ENCODE data around the gene TET2.
"Not testable (repeated sequence)": the region's sequence is repeated elsewhere in the genome, so short reads cannot be mapped to it uniquely, and the experiment has no call there.

TET2 gene

DNA sequence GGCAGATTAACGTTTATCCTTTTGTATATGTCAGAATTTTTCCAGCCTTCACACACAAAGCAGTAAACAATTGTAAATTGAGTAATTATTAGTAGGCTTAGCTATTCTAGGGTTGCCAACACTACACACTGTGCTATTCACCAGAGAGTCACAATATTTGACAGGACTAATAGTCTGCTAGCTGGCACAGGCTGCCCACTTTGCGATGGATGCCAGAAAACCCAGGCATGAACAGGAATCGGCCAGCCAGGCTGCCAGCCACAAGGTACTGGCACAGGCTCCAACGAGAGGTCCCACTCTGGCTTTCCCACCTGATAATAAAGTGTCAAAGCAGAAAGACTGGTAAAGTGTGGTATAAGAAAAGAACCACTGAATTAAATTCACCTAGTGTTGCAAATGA lies 94.8 kb downstream of the TET2 start:
- no peak for DNase-seq

- no peak for DNase-seq
These were observed 96.8 kb downstream of the TET2 start for GRCh38 chr4:105243446-105243845.

- no peak for DNase-seq
These were observed 100.0 kb downstream of the TET2 start for GRCh38 chr4:105246712-105247111.

GRCh38 chr4:105248613-105249012 lies 101.9 kb downstream of the TET2 start:
- DNase-seq = no peak

- no peak for DNase-seq
These were observed 111.3 kb downstream of the TET2 start for GRCh38 chr4:105257817-105258495.

GRCh38 chr4:105265689-105266088 lies 119.0 kb downstream of the TET2 start:
- no peak for DNase-seq

- DNase-seq = no peak
These were observed 120.6 kb downstream of the TET2 start for GRCh38 chr4:105267280-105267679.

DNA sequence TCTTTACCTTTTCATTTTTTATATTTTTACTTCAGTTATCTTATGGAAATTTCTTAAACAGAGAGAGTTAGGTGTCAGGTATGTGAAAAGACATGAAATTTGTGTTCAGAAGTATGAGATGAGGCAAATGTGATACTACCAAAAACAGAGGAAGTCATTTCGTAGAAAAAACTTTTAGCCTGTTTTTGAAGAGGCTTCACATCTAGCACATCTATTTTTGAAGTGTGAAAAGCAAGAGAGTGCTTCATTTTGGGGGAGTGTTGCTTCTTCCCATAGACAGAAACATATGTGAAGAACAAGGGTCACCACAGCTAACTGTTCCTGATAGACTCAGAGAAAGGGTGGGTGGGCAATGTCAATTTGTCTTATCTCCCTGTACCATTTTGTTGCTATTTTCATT lies 125.3 kb downstream of the TET2 start:
- DNase-seq = no peak

DNA sequence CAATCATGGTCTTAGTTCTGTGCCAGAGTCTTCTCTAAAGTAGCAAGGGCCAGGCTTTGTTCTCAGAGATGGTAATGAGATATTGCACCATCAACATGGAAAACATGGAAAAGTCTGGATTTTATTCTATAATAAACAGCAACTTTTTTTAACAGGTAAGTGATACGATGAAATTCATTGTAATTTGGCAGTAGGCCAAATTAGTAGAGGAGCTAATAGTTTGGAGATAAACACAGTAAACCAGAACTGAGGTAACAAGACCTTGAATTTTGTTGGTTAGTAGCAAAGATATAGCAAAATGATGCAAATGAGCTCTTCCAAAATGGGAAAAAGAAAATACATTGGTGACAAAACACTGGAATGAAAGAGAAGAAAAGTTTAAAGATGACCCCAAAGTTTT lies 126.6 kb downstream of the TET2 start:
- DNase-seq = no peak

GRCh38 chr4:105274090-105274489 lies 127.4 kb downstream of the TET2 start:
- DNase-seq = no peak

GRCh38 chr4:105274504-105274903 lies 127.8 kb downstream of the TET2 start:
- DNase-seq = no peak

- no peak for DNase-seq
These were observed 129.9 kb downstream of the TET2 start for GRCh38 chr4:105276361-105277104.

DNA sequence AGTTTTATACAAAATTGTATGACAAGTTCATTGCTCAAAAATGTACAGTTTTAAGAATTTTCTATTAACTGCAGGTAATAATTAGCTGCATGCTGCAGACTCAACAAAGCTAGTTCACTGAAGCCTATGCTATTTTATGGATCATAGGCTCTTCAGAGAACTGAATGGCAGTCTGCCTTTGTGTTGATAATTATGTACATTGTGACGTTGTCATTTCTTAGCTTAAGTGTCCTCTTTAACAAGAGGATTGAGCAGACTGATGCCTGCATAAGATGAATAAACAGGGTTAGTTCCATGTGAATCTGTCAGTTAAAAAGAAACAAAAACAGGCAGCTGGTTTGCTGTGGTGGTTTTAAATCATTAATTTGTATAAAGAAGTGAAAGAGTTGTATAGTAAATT lies 131.0 kb downstream of the TET2 start:
- no peak for DNase-seq

- DNase-seq = no peak
These were observed 132.6 kb downstream of the TET2 start for GRCh38 chr4:105279314-105279713.

GRCh38 chr4:105280338-105281123 lies 133.9 kb downstream of the TET2 start:
- no peak for DNase-seq

- no peak for DNase-seq
These were observed 134.4 kb downstream of the TET2 start for GRCh38 chr4:105281124-105281415.

DNA sequence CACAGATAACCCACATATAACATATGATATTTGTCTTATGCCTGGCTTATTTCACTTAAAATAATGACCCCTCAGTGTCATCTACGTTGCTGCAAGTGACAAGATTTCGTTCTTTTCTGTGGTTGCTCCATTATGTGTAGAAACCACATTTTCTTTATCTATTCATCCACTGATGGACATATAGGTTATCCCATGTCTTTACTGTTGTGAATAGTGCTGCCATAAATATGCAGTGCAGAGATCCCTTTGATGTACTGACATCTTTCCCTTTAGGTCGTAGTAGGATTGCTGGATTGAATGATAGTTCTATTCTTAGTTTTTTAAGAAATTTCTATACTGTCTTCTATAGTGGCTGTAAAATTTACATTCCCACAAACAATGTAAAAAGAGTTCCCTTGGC lies 135.8 kb downstream of the TET2 start:
- no peak for DNase-seq

- no peak for DNase-seq
These were observed 136.8 kb downstream of the TET2 start for GRCh38 chr4:105283501-105283900.

- no peak for DNase-seq
These were observed 141.4 kb downstream of the TET2 start for GRCh38 chr4:105288121-105288520.

DNA sequence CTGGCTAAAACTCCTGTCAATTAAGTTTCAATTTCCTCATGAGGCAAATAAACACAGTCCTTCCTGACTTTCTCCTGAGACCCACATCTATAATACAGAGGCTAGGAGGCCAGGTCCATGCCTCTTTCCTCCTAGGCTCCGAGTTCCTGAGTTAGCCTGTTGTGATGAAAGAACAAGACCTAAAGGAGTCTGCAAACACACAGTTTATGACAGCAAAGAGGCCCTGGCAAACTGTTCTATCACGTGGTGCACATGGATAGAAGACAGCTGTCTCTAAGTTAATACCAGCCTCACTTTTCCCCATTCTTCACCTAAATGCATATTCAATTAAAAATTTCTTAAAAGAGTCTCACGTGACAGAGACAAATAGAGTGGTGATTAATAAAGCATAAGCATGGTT lies 145.2 kb downstream of the TET2 start:
- DNase-seq = no peak

GRCh38 chr4:105293360-105293759 lies 146.7 kb downstream of the TET2 start:
- no peak for DNase-seq

DNA sequence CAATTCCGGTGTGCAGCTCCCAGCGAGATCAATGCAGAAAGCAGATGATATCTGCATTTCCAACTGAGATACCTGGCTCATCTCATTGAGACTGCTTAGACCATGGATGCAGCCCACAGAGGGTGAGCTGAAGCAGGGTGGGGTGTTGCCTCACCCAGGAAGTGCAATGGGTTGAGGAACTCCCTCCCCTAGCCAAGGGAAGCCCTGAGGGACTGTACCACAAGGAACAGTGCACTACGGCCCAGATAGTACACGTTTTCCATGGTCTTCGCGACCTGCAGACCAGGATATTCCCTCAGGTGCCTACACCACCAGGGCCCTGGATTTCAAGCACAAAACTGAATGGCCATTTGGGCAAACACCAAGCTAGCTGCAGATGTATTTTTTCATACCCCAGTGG lies 150.0 kb downstream of the TET2 start:
- DNase-seq = no peak

- DNase-seq = not testable (repeated sequence)
These were observed 152.4 kb downstream of the TET2 start for GRCh38 chr4:105299027-105299426.

GRCh38 chr4:105304085-105304484 lies 157.4 kb downstream of the TET2 start:
- DNase-seq = no peak

All from NCI-H2107 (cell line).